HG03520 (cell line): ENCODE data around the gene RGL1.

Source experiments
- ATAC-seq: cut with Tn5 transposase; IDR thresholded peaks from one replicate; pipeline ENCODE4 v1.9.1; 2021; ENCODE audit warnings: mild to moderate bottlenecking, moderate library complexity; ENCODE audit not compliant: unreplicated experiment

The RGL1 gene

DNA sequence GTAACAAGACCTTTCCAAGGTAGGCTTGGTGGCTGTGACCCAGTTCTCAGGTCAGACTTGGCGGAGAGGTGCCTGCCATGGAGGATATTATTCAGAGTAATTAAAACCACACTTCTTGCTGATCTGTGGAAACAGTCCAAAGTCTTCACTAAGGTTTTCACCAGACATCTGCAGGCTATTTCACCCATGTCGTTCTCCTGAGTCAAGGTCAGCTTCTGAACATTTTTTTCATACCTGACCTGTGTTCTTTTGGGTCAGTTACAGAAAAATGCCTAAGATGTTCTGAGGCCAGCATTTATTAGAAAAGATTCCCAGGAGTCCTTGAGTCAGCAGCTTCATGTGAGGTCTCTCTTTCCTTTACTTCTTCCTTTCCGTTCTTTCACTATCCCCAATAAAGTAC lies 54.9 kb downstream of the RGL1 start:
- ATAC-seq = no peak

DNA sequence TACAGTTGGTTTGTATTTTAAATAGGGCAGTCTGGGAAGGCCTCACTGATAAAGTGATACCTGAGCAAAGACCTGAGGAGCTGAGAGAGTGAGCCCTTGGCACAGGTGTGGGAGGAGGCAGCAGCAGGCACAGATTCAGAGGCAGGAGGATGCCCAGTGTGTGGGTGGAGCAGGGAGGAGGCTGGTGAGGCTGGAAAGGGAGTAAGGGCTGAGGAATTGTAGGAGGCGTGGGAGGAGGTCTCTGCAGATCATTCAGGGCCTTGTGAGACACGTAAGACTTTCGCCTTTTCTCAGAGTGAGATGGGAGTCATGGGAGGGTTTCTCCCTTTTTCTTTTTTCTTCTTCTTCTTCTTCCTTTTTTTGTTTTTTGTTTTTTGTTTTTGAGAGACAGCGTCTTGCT lies 58.0 kb downstream of the RGL1 start:
- ATAC-seq = no peak

DNA sequence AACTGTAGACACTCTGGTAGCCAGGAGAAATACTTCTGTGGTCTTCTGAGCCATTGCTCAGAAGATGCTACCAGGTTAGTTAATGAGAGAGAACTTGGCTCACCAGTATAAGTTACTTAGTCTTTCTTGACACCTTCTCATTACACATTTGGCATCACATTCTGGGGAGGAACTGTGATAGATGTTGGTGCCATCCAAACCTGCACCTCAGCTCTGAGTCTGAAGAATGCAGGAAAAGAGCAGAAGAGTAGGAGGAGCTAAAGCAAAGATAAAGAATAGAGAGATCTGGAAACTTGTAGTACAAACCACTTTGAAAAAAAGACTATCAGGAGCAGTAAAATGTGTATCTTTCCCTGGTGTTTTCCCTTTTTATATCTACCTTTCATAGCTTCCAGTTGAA lies 58.9 kb downstream of the RGL1 start:
- ATAC-seq = no peak

DNA sequence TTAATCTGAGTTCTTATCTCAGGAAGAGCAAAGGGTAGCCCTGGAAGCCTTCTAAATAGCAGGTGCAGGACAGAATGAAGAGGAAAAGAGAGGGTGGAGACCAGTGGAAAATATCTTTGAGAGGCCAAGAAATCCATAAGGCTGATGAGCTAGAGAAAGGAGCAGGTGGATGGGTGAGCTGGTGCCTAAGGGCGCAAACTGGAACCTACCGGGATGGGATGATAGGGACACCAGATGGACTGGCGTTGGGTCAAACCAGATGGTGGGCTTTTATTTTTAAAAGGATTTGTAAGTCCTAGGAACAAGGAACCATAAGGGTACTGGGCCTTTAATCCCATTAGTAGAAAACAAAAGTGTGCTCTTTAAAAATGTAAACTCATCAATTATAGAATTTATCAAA lies 59.7 kb downstream of the RGL1 start:
- ATAC-seq = no peak

- no peak for ATAC-seq
These were observed 64.3 kb downstream of the RGL1 start for GRCh38 chr1:183869230-183869629.

- ATAC-seq = no peak
These were observed 64.7 kb downstream of the RGL1 start for GRCh38 chr1:183869664-183870063.

DNA sequence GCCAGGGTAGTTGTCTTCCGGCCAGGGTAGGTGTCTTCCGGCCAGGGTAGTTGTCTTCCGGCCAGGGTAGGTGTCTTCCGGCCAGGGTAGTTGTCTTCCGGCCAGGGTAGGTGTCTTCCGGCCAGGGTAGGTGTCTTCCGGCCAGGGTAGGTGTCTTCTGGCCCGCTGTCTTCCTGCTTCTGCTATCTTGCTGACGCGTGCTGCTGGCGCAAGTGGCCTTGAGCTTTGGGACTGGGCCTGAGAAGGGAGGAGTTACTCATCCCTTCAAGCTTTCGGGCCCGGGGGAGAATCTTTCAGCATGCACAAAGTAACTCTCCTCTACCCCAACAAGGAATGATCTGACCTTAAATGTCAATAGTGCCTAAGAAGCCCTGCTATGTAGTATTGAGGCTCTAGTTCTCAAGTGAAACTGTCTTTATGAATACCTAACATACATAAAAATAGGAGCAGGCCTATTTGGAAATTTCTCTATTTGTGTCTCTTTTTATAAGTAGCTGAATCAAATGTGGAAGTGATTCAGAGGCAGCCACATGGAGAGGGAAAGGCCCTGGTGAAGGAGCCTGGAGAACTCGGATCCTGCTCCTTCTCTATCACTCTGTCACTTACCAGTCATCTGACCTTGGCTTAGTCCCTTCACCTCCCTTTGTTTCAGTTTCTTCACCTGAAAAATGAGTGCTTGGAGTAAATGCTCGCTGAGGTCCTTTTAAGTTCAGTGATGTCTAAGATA lies 65.6 kb downstream of the RGL1 start:
- ATAC-seq = no peak

DNA sequence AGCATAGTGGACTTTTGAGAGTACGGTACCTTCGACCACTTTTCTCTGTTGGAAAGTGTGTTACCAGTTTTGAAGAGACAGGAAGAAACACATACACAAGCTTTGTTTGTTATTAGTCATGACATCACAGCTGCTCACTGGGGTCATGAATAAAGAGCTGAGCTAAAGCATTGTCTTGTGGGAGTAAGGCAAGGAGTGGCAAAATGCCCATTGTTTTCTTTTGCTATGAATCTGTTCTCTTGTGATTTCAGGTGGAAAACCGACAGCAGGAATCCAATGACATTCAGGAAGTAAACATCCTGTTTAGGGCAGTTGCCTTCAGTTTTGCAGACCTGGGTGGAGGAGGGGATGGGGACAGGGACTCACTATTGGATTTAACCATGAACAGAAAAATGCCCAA lies 66.2 kb downstream of the RGL1 start:
- ATAC-seq = no peak

DNA sequence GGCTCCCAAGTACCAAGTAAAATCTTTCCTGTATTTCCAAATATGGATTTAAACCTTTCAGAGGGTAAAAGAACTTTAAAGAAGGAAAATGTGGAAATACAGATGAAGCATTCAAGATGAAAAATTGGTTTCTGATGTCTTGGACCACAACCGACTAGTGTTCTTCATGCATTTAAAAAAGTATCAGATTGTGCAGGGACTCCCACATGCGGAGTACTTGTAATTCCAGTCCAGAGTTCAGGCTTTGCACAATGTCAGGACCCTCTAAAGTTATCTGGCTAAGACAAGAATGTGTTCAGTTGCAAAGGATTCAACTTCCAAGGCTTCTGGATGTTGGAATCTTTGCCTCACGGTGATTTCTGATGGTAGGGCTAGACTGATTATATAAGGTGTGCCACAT lies 66.7 kb downstream of the RGL1 start:
- no peak for ATAC-seq

GRCh38 chr1:183872403-183872802 lies 67.5 kb downstream of the RGL1 start:
- no peak for ATAC-seq

DNA sequence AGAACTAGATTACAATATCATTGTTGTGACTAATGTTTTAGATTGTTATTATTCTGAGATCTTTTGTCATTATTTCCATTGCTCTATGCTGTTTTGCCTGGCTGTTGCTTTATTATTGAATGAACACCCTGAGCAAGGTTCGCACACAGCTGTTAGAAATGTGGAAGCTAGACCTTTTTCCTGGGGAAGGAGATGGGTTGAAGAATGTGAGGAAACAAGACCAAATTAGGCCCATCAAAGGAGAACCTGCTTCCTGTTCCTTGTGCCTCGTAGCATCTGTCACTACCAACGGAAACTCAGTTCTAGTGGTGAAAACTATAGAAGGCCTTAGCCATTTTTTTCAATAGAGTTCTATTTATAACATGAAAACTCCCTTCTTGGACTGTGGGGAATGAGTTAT lies 68.7 kb downstream of the RGL1 start:
- ATAC-seq = peak; percentile 41

DNA sequence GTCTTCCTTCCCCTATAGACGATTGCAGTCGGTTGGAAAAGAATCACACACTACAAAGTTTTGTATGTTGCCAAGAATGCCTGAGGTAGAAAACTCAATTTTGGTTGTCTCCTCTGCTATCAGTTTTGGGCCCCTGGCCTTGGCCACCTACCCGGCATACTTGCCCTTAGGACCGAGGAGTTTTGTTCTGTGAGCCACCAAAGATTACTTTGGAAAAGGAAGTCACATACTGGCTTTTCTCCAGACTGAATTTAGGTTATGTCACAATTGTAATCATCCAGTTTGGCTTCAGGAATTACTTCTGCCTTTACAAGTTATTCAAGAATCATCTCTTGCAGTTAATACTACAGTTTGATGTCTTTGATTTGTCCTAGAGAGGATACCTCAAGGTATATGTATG lies 71.4 kb downstream of the RGL1 start:
- no peak for ATAC-seq

DNA sequence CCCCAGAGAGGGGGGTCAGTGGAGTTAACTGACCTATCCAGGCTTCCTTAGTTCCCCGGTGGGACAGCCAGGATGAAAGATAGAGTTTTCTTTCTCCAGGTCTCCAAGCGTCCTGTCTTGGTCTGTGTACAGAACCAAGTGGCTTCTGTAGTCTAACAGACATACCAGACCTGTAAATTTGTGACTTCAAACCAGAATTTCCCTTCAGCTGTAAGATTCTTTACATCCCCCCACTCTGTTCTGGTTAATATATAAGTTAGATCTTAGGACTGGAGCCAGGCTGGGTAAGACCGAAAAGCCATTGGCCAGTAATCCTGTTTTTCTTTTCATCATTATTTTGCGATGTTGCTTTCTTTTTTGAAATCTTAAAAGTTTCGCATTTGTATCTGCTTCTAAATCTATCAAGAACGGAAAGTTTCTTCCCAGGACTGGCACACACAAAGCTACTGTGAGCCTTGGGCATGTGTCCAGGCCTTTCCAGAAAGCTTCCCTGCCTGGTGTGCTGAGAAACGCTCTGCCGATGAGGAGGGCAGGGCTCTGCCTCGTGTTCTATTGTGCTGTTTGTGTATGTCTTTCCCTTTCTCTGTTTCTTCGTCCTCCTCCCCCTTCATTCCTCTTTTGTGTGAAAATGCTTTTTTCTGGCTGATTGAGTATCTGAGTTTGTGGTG lies 72.3 kb downstream of the RGL1 start:
- ATAC-seq = no peak

- no peak for ATAC-seq
These were observed 74.6 kb downstream of the RGL1 start for GRCh38 chr1:183879494-183879893.

GRCh38 chr1:183879966-183880365 lies 75.0 kb downstream of the RGL1 start:
- ATAC-seq = no peak

DNA sequence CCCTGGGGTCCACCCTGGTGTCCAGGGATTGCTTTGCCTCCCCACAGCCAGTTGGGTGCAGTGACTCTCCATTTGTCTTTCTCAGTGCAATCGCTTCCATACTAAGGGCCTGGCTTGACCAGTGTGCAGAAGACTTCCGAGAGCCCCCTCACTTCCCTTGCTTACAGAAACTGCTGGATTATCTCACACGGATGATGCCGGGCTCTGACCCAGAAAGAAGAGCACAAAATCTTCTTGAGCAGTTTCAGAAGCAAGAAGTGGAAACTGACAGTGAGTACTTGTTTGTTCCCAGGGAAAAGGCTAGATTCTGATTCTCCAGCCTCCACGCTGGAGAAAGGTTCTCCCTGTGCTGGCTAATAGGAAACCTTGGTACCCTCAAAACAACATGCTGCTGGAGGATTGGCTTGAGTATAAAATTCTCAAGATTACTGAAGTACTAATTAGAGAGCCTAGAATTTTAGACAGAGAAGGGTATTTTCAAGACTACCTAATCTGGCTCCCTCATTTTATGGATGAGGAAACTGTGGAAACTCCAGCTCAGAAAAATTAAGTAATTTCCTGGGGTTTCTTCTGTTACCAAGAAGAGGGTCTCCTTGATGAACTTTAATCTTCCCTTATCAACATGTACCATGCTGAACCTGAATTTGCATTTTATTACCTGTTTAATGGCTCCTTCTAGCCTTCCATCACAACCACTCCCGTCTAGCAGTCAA lies 75.8 kb downstream of the RGL1 start:
- ATAC-seq = no peak

GRCh38 chr1:183881387-183882131 lies 76.6 kb downstream of the RGL1 start:
- no peak for ATAC-seq

- ATAC-seq = no peak
These were observed 77.6 kb downstream of the RGL1 start for GRCh38 chr1:183882335-183883167.

DNA sequence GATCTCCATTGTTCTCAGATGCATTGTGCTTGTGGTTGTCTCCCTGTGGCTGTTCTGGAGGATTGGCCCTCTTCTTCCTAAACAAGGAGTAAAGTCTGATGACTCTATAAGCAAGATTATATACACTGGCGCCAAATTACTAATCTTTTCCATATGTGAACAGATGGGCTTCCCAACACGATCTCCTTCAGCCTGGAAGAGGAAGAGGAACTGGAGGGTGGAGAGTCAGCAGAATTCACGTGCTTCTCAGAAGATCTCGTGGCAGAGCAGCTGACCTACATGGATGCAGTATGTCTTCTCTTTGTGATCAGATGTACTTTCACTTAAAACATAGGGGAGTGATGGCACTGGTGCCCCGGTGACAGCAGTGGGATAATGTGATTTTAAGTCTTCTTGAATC lies 78.7 kb downstream of the RGL1 start:
- ATAC-seq = no peak

DNA sequence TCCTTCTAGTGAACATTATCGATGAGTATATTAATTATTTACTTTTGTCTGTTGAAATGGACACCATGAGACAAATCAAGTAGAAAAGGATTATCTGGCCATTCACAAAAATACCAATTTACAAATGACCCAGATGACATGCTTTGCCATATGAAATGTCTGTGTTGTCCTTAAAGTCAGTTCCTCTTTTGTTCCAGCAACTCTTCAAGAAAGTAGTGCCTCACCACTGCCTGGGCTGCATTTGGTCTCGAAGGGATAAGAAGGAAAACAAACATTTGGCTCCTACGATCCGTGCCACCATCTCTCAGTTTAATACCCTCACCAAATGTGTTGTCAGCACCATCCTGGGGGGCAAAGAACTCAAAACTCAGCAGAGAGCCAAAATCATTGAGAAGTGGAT lies 79.6 kb downstream of the RGL1 start:
- no peak for ATAC-seq
